Activated CD4-positive, alpha-beta T cell treated with anti-CD3 and anti-CD28 coated beads, Interleukin-2, amount 10 ng/mL, durations not matched to agents 24 days and 14 days (primary cell): Measurements from ENCODE around the gene PRSS1. TPM values are rescaled to one million over a fixed set of nuclear protein-coding genes. Genes with fewer than 3 reads are reported as not detected.
"Not testable (repeated sequence)": the region's sequence is repeated elsewhere in the genome, so short reads cannot be mapped to it uniquely, and the experiment has no call there.

Experiments used
- DNase-seq: peaks from one replicate; pipeline ENCODE4 v3.0.0; 2022
- H3K27ac Mint-ChIP-seq: one replicate; pipeline ENCODE4 v1.8.0; 2022; ENCODE audit warnings: mild to moderate bottlenecking, mixed read lengths
- H3K27me3 Mint-ChIP-seq: one replicate; pipeline ENCODE4 v1.8.0; 2022; ENCODE audit warnings: mixed read lengths
- H3K36me3 Mint-ChIP-seq: one replicate; pipeline ENCODE4 v1.8.0; 2022; ENCODE audit warnings: low read depth, mild to moderate bottlenecking, mixed read lengths
- H3K4me1 Mint-ChIP-seq: one replicate; pipeline ENCODE4 v1.8.0; 2021; ENCODE audit warnings: mixed read lengths
- H3K4me3 Mint-ChIP-seq: one replicate; pipeline ENCODE4 v1.8.0; 2022; ENCODE audit warnings: mild to moderate bottlenecking, moderate library complexity, mixed read lengths
- H3K9me3 Mint-ChIP-seq: one replicate; pipeline ENCODE4 v1.8.0; 2021; ENCODE audit warnings: mixed read lengths
- intact Hi-C: fragments of 100-400 bp; cut with micrococcal nuclease; formaldehyde crosslinking; loops from one replicate; pipeline ENCODE4 v1.15.1; 2023
- total RNA-seq: library from RNA; stranded (reverse); gene quantifications from 2 replicates; pipeline ENCODE4 v1.2.3, GENCODE V29; 2022

PRSS1 gene
- total RNA-seq, 1 donor from 2014 or later = not detected

DNA sequence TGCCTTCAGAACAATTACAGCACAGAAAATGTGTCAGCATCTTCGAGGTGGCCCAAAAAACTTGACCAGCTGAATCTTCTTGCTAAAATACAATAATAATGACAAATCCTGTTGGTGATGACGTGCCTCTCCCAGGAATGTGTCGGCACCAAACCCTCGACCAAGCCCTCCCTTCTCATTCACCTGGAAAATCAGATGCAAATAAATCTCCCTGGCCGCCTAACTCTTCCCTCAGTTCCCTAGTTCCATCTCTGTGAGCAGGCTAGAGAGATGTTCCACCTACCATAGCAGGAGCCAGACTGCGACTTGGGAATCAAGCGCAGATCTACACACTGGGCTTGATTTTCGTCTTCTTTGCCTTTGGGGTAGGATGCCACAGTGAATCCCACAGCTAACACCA lies 4.1 kb downstream of the PRSS1 start:
- intact Hi-C loops = no loop called here
- no peak overlapping the region for H3K27ac Mint-ChIP-seq
- no peaks in the 10 kb centered on the region for H3K9me3 Mint-ChIP-seq
- no peak overlapping the region for H3K4me3 Mint-ChIP-seq
- DNase-seq = no peak
- H3K36me3 Mint-ChIP-seq = no peaks in the 10 kb centered on the region
- H3K27me3 Mint-ChIP-seq = no peaks in the 10 kb centered on the region
- no peaks in the 10 kb centered on the region for H3K4me1 Mint-ChIP-seq

DNA sequence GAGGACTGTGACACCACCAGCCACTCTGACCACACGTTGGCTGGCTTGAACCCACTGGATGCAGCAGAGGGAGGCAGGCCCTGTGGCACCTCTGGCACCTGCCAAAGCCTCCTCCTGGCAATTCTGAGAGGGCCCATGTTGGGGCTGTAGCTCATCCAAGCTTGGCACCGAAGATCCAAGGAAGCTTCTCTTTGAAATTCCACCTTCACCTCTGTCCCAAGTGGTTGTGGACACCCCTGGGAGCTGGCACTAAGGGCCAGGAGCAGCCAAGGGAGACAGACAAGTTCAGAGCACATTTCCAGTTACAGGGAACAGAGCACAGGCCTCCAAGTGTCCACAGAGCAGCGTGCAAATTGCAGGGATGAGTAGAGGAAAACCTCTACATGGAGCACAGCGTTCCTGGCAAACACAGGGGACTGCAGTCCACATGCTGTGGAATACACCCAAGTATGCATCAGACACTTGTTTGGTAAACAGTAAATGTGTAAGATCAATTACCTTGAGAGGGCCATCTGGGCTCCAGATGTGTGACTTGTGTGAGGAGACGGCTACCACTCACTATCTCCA lies 4.7 kb downstream of the PRSS1 start:
- H3K36me3 Mint-ChIP-seq, H3K27me3 Mint-ChIP-seq, H3K4me3 Mint-ChIP-seq, H3K27ac Mint-ChIP-seq, DNase-seq, H3K4me1 Mint-ChIP-seq, H3K9me3 Mint-ChIP-seq, intact Hi-C loops: not testable (repeated sequence)

DNA sequence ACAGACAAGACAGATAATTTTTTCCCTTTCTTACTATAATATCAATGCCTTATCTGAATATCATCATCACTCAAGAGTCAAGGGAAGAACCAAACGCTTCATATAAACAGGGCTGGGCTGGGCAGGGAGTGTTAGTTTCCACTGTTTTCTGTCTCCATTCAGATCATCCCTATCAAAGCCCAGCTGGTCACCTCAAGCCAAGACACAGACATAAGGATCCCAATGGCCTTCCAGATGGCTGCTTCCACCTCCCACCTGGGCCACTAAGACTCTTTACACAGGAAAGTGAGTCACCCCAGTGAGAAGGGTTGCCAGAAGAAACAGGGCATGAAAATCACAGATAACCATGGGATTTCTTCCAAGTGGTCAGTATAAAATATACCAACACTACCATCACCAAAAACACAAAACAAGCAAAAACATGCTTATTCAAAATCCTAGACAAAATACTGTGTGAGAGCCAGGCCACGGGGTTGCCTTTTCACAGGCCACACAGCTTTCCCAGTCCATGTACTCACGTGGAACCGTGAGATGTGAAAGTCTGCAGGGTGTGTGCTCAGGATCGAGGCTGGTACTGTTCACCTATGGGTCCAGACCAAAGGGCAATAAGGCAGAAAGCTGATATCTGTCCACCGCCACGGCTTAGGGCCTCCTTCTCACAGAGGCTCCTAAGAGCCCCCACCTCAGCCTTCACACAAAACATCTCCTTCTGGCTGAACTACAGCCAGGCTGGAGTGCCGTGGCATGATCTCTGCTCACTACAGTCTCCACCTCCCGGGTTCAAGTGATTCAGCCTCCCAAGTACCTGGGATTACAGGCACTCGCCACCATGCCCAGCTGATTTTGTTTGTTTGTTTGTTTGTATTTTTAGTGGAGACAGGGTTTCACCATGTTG lies 5.7 kb downstream of the PRSS1 start:
- Mint-ChIP-seq H3K4me3 (no peak overlapping the region), H3K4me1 (no peaks in the 10 kb centered on the region), H3K27ac (no peak overlapping the region), H3K27me3 (peaks cover 2% of the 10 kb centered on the region), H3K36me3 (no peaks in the 10 kb centered on the region), H3K9me3 (no peaks in the 10 kb centered on the region)
- intact Hi-C loops = no loop called here
- DNase-seq = no peak

DNA sequence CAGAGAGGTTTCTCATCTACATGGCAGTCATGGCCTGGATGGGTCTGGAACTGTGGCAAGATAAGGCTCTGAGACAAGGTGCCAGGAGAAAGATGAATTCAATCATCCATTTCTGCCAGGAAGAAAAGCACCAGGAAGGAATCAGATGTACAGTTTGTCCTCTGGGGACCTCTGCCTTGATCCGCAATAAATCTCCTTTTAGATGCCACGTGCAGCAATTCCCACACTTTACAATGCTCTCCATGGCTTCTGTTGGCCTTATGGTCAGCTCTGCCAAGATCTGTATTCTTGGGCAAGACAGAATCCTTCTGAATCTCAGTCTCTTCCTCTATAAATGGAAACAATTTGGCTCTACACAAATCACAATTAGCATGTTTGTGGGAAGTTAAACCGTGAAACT lies 9.0 kb downstream of the PRSS1 start:
- H3K27ac Mint-ChIP-seq, H3K9me3 Mint-ChIP-seq, intact Hi-C loops: not testable (repeated sequence)

DNA sequence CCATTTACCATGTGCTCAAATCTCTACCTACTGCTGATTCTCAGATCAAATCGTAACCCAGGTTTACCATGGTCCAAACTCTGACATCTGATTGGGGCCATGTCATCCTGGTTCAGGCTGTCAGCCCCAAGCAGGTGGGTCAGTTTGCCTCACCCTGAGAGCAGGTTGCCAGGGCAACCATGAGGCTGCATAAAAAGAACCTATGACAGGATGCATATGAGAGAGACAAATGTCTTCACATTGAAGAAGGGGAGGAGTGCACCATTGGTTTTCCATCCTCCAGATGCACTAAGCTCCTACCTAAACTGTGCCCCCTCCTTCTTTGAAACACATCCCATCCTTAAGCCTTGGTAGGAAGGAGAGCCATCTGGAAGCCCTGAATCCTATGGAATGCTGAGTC lies 10.2 kb downstream of the PRSS1 start:
- intact Hi-C loops = no loop called here
- H3K9me3 Mint-ChIP-seq = no peaks in the 10 kb centered on the region
- peaks cover 2% of the 10 kb centered on the region for H3K27me3 Mint-ChIP-seq
- no peak for DNase-seq
- no peaks in the 10 kb centered on the region for H3K4me1 Mint-ChIP-seq
- H3K27ac Mint-ChIP-seq = no peak overlapping the region
- H3K4me3 Mint-ChIP-seq = no peak overlapping the region
- no peaks in the 10 kb centered on the region for H3K36me3 Mint-ChIP-seq

More for the DNA sequence above, 9.0 kb downstream of the PRSS1 start:
- H3K36me3 Mint-ChIP-seq, H3K27me3 Mint-ChIP-seq, H3K4me3 Mint-ChIP-seq, DNase-seq, H3K4me1 Mint-ChIP-seq: not testable (repeated sequence)

DNA sequence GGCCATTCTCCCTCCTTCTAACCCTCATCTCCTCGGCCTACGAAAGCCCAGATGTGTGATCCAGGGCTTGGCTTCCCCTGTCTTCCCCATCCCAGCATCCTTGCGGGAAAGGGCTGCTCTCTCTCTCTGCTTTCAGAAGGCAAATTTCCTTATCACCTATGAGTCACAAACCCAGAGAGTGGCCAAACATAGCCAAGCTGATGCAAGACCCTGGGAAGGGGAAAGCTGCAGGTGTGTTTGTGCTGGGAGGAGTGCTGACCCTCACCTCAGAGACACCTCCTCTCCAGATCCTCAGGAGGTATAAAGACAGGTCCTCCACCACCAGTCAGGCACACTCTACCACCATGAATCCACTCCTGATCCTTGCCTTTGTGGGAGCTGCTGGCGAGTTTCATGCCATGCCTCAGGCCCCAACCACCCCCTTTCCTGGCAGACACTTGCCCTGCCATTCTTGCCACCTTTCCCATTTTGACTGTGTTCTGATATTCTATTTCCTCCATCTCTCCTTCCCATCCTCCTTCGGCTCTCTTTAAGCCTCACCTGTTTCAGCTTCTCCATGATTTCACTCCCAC lies 10.9 kb downstream of the PRSS1 start:
- DNase-seq = no peak

DNA sequence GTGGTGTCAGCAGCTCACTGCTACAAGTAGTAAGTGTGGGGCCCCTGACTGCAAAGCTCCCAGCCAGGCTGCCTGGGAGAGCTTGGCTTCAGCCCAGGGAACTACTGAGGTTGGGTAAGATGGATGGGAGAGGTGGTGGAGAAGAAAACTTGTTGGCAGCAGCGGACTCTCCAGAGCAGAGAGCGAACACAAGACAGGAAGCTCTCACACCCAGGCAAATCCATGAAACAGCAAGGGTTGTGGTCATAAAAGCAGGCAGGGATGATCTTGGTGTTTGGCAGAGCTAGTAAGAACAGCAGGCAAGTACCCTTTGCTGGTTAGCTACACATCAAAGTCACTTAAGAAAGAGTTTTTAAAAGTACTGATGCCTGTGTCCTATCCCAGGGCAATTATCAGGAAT lies 12.3 kb downstream of the PRSS1 start:
- H3K36me3 Mint-ChIP-seq, DNase-seq, H3K4me3 Mint-ChIP-seq, H3K27me3 Mint-ChIP-seq, H3K9me3 Mint-ChIP-seq, intact Hi-C loops, H3K27ac Mint-ChIP-seq, H3K4me1 Mint-ChIP-seq: not testable (repeated sequence)

More for the DNA sequence above, 10.9 kb downstream of the PRSS1 start:
- no peaks in the 10 kb centered on the region for H3K9me3 Mint-ChIP-seq
- no peaks in the 10 kb centered on the region for H3K36me3 Mint-ChIP-seq
- no peak overlapping the region for H3K27ac Mint-ChIP-seq
- intact Hi-C loops = no loop called here
- H3K27me3 Mint-ChIP-seq = peaks cover 2% of the 10 kb centered on the region
- H3K4me1 Mint-ChIP-seq = no peaks in the 10 kb centered on the region
- H3K4me3 Mint-ChIP-seq = no peak overlapping the region

DNA sequence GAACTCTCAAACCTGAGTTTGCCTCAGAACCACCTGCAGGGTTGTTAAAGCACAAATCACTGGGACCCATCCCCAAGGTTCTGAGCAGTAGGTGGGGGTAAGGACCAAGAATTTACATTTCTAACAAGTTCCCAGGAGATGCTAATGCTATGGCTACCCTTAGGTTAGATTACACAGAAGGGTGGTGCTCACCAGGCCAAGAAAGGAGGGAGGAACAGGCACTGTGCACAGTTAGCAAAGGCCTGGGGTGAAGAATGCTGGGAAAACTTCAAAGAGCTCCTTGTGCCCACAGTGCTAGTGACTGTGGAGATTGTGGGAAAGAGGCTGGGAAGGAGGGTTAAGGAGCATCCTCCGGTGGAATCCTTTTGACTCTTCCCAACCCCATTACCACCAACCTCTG lies 12.8 kb downstream of the PRSS1 start:
- Mint-ChIP-seq H3K36me3 (no peaks in the 10 kb centered on the region), H3K4me1 (no peaks in the 10 kb centered on the region), H3K9me3 (no peaks in the 10 kb centered on the region), H3K27ac (no peak overlapping the region), H3K4me3 (no peak overlapping the region), H3K27me3 (peaks cover 2% of the 10 kb centered on the region)
- intact Hi-C loops = no loop called here
- DNase-seq = no peak

DNA sequence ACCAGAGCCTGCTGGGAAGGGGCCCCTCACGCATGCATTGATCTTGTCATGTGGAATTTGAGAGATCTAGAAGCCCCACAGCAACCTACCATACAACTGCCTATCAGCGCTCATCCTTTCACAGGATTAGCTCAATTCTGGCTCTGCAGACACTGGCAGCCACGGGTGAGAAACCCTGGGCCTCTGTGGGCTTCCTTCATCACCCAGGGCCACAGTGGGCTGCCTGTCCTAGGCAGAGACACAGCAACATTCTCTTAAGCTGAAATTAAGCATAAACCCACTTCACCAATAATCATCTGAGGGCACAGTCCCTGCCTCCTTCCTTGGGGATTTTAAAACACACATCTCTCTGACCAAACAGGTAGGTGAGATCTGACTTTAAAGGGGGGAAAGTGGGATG lies 18.2 kb downstream of the PRSS1 start:
- no peak for DNase-seq
- peaks cover 3% of the 10 kb centered on the region for H3K4me1 Mint-ChIP-seq
- peaks cover 2% of the 10 kb centered on the region for H3K27me3 Mint-ChIP-seq
- H3K27ac Mint-ChIP-seq = no peak overlapping the region
- no peaks in the 10 kb centered on the region for H3K36me3 Mint-ChIP-seq
- intact Hi-C loops = no loop called here
- H3K9me3 Mint-ChIP-seq = no peaks in the 10 kb centered on the region
- no peak overlapping the region for H3K4me3 Mint-ChIP-seq

DNA sequence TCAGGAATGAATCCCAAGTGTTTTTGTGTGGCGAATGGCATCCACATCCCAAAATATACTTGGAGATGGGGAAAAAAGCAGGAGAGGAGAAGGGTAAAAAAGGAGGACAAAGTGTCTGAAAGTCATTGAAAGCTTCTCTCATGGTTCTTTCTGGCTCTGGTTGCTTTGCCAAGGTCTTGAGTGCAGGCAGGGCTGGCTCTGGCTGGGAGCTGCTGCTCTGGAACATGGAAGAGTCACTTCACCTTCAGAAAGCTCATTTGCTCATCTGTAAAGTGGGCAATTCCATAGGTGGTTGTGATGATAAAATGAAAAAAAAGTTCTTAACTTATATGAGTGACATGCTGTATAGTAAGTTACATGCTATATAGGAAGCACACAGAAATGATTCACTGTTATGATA lies 18.6 kb downstream of the PRSS1 start:
- Mint-ChIP-seq H3K4me3 (no peak overlapping the region), H3K4me1 (peaks cover 3% of the 10 kb centered on the region), H3K27ac (no peak overlapping the region), H3K9me3 (no peaks in the 10 kb centered on the region), H3K36me3 (no peaks in the 10 kb centered on the region), H3K27me3 (peaks cover 2% of the 10 kb centered on the region)
- intact Hi-C loops = no loop called here
- DNase-seq = no peak

DNA sequence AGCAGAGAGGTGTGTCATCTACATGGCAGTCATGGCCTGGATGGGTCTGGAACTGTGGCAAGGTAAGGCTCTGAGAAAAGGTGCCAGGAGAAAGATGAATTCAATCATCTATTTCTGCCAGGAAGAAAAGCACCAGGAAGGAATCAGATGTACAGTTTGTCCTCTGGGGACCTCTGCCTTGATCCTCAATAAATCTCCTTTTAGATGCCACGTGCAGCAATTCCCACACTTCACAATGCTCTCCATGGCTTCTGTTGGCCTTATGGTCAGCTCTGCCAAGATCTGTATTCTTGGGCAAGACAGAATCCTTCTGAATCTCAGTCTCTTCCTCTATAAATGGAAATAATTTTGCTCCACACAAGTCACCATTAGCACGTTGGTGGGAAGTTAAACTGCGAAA lies 19.6 kb downstream of the PRSS1 start:
- H3K36me3 Mint-ChIP-seq, H3K27me3 Mint-ChIP-seq, H3K27ac Mint-ChIP-seq, intact Hi-C loops, H3K4me3 Mint-ChIP-seq, H3K4me1 Mint-ChIP-seq, H3K9me3 Mint-ChIP-seq, DNase-seq: not testable (repeated sequence)

DNA sequence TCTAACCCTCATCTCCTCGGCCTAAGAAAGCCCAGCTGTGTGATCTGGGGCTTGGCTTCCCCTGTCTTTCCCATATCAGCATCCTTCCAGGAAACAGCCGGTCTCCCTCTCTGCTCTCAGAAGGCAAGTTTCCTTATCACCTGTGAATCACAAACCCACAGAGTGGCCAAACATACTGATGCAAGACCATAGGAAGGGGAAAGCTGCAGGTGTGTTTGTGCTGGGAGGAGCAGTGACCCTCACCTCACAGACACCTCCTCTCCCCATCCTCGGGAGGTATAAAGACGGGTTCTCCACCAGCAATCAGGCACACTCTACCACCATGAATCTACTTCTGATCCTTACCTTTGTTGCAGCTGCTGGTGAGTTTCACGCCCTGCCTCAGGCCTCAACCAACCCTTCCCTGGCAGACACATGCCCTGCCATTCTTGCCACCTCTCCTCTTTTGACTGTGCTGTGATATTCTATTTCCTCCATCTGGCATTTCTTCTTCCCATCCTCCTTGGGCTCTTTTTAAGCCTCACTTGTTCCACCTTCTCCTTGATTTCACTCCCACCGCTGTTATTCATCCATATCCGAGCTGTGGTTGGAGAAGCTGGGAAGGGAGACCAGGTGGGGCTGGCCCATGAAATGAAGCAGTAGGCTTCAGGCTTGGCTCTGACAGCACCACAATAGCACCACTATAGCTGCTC lies 21.5 kb downstream of the PRSS1 start, which contains the start of gene PRSS2:
Gene PRSS2, plus strand, starts transcription at position 310 of the 692 bp plus-strand sequence. Its CDS starts 13 bp downstream, at position 323.
- DNase-seq = no peak
- Mint-ChIP-seq H3K4me1 (peaks cover 3% of the 10 kb centered on the region), H3K27ac (no peak within 1 kb of the TSS), H3K36me3 (no peaks in the 10 kb centered on the region), H3K9me3 (no peaks in the 10 kb centered on the region), H3K4me3 (no peak within 1 kb of the TSS), H3K27me3 (peaks cover 4% of the 10 kb centered on the region)
- intact Hi-C loops = no loop called here

DNA sequence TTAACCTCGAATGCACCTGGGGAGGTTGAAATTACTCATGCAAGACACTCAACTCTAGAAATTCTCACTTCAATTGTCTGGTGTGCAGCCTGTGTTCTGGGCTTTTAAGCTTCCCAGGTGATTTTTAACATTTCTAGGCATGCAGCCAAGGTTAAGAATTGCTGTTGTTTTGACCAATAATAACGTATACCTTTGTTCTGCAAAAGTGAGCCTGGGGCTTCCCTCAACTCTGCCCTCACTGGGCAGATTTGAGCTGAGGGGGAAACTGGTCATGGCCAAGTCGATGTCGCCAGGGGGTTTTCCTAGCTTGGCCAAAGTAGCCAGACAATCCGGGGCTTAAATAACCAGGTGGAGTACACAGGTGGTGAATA lies 22.1 kb downstream of the PRSS1 start:
- no peak overlapping the region for H3K4me3 Mint-ChIP-seq
- intact Hi-C loops = no loop called here
- H3K27ac Mint-ChIP-seq = no peak overlapping the region
- DNase-seq = no peak
- H3K4me1 Mint-ChIP-seq = peaks cover 3% of the 10 kb centered on the region
- no peaks in the 10 kb centered on the region for H3K9me3 Mint-ChIP-seq
- peaks cover 4% of the 10 kb centered on the region for H3K27me3 Mint-ChIP-seq
- H3K36me3 Mint-ChIP-seq = no peaks in the 10 kb centered on the region

DNA sequence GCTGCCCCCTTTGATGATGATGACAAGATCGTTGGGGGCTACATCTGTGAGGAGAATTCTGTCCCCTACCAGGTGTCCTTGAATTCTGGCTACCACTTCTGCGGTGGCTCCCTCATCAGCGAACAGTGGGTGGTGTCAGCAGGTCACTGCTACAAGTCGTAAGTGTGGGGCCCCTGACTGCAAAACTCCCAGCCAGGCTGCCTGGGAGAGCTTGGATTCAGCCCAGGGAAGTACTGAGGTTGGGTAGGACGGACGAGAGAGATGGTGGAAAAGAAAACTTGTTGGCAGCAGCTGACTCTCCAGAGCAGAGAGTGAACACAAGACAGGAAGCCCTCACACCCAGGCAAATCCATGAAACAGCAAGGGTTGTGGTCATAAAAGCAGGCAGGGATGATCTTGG lies 22.8 kb downstream of the PRSS1 start:
- no peak overlapping the region for H3K27ac Mint-ChIP-seq
- DNase-seq = no peak
- peaks cover 4% of the 10 kb centered on the region for H3K27me3 Mint-ChIP-seq
- H3K4me3 Mint-ChIP-seq = no peak overlapping the region
- H3K9me3 Mint-ChIP-seq = no peaks in the 10 kb centered on the region
- intact Hi-C loops = no loop called here
- peaks cover 3% of the 10 kb centered on the region for H3K4me1 Mint-ChIP-seq
- no peaks in the 10 kb centered on the region for H3K36me3 Mint-ChIP-seq
